DMS114 treated with DMSO at 0.1 percent for 48 hours (cell line): Measurements from ENCODE around the gene GRIN2A.

Experiments used
- DNase-seq: peaks from one replicate; lab custom pipeline; 2025; ENCODE audit not compliant: unreplicated experiment; lab: John Stamatoyannopoulos, UW

The GRIN2A gene

GRCh38 chr16:9977333-9977897 lies 204.8 kb downstream of the GRIN2A start:
- DNase-seq: no peak

- no peak for DNase-seq
Measured at GRCh38 chr16:9976601-9977000, 205.6 kb downstream of the GRIN2A start.

GRCh38 chr16:9971907-9972306 lies 210.3 kb downstream of the GRIN2A start:
- no peak for DNase-seq

DNA sequence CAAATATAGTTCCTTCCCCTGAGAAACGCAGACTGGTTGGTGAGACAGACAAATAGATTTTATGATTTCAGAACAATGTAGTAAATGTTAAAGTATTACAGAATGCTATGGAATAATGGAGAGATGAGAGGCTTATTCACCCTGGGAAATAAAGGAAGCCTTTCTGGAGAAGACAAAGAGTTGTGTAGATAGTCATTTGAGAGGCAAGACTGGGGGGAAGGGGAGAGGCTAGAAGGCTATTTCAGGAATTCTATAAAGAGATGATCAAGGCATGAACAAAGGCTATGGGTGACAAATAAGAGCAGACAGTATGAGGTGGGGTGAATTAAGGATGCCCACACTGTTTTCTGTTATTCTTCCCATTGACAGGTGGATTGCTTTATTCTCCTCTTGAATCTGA lies 211.4 kb downstream of the GRIN2A start:
- DNase-seq: no peak

- no peak for DNase-seq
Measured at GRCh38 chr16:9970244-9970643, 212.0 kb downstream of the GRIN2A start.

- DNase-seq: no peak
Measured at GRCh38 chr16:9969580-9969979, 212.6 kb downstream of the GRIN2A start.

- DNase-seq: no peak
Measured at GRCh38 chr16:9966569-9967157, 215.6 kb downstream of the GRIN2A start.

DNA sequence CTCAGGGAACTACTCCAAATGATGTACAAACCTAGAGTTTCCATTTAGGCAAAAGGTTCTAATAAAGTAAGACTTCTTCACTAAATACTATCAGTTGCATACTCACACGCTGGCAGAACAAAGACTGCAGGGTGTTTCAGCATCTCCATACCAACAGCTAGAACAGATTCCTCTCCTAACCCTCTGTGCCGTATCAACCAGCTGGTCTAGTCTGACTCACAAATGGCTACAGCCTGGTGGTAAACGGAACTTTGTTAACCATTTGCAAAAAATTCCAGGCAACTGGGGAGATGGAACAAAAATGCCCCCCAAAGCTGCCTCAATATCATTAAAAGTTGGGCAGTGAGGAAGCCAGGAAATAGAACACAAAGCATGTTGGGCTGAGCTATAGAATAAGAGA lies 217.1 kb downstream of the GRIN2A start:
- DNase-seq: no peak

DNA sequence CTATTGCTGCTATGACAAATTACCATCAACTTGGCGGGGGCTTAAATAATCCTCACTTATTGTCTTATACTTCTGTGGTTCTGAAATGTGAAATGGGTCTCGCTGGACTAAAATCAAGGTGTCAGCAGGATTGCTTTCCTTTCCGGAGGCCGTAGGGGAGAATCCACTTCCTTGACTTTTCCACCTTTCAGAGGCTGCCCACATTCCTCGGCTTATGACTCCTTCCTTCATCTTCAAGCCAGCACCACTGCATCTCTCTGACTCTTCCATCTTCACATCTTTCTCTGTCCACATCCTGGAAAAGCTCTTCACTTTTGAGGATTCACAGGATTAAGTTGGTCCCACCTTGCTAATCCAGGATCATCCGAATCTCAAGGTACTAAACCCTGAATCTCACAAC lies 217.8 kb downstream of the GRIN2A start:
- no peak for DNase-seq

DNA sequence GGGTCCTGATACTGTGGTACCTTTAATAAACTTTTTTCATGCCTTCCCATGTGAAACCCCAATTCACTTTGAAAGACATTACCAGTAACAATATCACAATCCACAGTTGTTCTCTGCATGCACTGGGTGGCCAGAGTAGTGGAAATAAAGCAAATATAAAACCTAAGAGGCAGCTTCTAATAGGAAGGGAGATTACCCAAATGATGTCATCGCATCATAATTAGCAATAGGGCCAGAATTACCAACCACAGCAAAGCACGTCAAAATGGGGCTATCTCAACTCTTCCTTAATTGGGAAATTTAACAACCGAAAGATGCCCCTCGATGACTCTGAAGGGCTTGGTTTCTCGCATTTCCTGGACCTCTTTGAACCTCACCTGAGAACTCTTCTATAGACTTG lies 224.8 kb downstream of the GRIN2A start:
- DNase-seq: no peak

DNA sequence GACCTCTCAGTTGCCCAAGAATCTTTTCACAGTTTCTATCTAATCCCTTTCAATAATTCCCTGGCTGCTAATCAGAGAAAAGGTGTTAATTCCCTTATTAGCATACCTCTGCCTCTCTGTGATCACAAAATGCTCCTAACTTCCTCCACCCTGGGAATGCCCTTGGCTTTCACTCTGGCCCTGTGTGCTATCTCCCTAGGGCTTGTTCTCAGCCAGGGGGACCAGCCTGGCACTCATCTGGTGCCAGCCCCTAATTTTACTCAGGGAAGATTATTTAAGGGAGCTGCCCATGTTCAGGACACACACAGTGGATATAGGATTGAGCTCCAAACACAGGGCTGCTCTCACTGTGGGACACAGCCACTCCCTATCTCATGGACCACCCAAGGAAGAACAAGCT lies 225.2 kb downstream of the GRIN2A start:
- no peak for DNase-seq

DNA sequence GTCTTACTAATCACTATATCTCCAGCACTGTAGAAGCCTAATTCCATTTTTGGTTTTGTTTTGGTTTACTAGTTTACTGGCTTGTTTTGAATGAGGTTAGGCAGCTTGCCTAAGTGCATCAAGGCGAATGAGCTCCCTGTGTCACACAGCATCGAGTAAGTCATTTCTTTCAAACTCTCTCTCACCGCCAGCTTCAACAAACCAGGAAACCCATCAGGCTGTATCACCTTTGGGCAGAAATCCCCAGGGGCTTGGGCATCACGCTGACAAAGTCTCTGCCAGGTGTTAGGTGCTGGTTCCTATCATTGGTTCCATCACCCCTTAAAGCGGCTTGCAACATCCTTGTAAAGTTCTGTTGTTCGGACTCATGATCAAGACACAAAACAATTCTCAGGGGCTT lies 226.6 kb downstream of the GRIN2A start:
- DNase-seq: no peak

DNA sequence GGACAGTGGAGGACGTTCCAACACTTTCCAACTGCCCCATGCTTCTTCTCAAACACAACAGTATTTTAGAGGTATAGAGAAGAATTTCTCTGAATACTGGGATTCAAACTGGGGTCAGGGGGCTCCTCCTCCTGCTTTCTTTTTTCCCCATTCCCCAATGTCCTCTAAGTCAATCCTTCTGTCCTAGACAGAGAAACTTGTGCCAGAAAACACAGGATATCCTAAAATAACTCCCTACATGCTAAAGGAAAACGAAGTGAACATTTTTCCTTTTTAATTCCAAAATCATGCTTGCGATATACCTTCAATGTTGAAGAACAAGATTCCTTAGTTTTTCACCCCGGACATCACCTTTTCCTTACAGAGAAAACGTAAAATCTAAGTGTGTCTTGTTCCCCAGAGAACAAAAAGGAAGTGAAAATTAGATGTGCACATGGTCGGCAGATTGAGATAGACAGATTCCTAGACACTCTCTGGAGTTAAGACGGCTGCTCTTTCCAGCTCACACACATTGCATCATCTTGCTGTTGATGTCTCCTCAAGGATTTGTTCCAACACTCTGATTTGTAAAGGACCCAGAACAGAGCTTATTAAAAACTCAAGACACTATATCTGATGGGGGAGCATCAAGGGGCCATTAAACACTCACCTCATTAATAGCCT lies 228.2 kb downstream of the GRIN2A start:
- DNase-seq: no peak

GRCh38 chr16:9950658-9951057 lies 231.6 kb downstream of the GRIN2A start:
- DNase-seq: no peak

- DNase-seq: no peak
Measured at GRCh38 chr16:9949396-9949795, 232.8 kb downstream of the GRIN2A start.

DNA sequence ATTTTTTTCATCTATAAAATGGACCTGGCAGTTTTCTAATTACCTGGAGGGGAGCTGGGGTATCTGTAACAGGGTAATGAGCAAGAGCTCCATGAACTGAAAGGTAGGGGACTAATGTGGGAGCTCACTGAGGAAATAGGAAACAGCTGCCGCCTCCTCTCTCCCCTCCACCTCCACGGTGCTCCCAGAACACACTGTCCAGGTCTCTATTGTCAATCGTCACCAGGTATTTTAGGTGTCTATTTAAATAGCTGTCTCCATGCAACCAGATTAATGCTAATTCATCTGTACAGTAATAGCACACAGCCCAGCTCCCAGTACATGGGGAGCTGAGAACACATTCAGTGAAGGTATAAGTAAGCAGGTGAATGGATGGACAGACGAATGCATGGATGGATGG lies 233.3 kb downstream of the GRIN2A start:
- no peak for DNase-seq

DNA sequence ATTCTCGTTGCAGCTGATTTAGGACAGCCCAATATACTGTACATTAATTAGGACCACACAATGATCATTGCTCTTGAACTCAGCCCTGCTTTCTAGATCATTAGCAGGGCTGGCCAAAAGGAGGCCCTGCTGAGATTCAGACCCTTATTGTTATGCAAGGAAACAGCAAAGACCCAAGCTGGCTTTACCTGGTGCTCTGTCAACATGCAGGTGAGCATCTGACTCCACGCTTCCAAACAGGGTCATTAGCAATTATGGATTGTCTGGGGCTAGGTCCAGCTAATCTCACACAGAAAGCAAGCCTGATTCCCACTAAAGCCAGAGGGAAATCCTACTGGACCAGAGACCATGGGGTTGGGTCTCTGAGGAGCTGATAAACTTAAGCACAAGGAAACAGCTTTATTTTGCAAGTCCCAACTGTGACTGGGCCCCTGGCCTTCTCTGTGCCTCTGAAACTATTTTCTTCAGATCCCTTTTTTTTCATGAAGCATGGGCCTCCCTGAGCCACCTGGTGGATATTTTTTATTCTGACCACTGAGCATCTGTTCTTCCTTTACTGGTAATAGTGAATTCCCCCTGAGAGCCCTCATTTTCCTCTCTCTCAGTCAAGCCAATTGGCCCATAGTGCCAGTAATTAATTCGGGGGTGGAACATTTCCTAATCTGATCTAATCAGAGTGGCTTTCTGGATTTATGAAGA lies 236.1 kb downstream of the GRIN2A start:
- DNase-seq: no peak

DNA sequence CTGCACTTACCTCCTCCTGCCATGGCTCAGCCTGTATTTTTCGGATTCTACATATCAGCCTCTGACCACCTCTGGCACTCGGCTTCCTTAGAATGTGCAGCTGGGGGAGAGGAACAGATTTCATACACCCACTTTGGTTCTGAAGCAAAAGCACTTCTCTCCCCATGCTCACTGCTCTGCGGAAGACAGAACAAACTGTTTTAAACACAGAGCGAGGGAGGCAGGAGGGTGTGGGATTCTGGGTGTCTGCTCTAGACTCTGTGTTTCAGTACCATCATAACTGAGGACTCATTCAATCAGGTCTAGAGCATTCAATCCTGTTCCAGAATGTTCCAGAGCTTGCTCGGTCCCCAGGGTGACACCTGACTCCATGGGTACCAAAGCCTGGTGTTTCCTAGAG lies 239.1 kb downstream of the GRIN2A start:
- DNase-seq: no peak

DNA sequence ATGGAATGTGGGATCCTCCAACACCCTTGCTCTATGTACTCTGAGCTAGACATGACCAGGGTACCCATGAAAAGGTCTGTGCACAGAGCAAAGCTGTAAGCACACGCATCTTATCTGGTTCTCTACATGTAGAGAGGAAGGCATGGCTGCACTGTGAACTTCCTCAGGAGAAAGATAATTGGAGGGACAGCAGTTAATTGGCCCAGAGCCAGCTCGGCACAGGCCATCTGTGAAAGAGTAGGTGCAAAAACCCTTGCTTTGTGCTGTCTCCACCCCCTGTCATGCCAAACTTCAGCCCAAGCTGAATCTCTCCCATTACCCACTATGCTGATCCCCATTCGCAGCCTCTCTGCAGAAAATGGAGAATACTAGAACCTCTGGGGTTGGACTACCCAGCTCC lies 241.0 kb downstream of the GRIN2A start:
- DNase-seq: no peak

DNA sequence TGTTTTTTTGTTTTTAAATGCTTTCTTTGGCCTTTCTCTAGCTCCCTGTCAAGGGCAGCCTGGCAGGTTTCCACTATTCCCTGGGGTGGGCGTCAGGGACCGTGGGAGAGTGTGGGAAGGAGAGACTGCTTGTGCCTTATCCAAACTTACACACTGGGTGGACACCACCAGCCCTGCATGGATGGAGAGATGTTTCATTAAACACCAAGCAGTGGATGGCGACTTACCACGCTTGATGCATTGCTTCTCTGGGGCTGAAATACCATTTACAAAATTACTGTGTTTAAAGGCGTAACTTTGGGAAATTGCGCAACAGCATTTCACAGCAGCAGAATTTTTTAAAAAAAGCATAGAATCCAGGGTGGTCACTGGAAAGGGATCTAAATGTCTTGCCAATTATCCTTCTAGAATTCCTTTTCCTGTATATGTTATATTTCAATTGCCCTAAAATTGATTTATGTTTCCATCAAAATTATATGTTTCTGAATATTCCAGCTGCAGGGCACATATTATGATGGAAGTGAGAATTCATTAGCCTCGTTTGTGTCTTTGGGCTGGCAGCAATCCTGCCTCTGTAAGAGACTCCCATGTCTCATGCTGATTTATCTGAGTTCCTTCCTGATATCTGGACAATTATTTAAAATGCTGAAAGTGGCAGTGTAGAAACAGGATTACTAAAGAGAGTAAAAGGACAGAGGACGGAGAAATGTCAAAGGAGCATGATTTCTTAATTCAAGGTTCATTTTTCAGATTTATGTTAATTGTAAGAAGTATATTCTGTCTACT lies 247.3 kb downstream of the GRIN2A start:
- DNase-seq: no peak

DNA sequence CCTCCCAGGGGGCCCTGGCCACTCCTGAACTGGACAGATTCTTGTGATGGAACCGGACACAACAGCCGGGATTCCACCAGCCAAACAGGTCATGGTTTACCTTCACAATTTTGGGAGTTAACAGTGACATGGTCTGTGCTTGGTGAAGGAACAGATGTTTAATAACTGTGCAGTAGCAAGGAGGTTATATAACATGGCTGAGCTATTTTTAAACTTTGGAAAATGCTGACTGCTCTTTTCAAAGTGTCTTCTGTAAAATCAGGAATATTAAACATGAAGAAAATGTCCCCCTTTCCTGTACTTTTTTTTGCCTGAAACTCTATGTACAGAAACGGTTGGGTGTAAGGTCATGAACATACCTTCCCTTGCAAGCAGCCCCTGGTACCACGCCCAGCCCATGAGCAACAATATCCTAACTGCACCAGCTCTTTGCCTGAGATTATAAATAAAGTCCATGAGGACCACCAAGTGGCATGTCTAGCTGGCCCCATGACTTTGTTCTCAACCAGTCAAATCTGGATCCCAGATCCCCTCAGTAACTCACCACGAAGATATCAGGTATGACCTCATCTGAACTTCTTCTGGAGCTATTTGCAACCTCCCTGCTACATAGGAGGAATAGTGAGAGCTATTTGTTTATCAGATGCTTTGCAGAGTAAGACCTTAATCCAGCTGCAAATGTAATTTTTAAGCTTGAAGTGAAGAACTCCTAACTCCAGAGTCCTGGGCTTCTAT lies 249.1 kb downstream of the GRIN2A start:
- DNase-seq: no peak
